Measurements from ENCODE around the gene NAXE. TPM values are rescaled to one million over a fixed set of nuclear protein-coding genes. Genes with fewer than 3 reads are reported as not detected.

NAXE gene
- total and polyA plus RNA-seq, 2 of the 13 experiments (the other 11 are each of a cell fraction or from before 2014, with no cell fraction given), result 39.4 to 59.4 TPM

DNA sequence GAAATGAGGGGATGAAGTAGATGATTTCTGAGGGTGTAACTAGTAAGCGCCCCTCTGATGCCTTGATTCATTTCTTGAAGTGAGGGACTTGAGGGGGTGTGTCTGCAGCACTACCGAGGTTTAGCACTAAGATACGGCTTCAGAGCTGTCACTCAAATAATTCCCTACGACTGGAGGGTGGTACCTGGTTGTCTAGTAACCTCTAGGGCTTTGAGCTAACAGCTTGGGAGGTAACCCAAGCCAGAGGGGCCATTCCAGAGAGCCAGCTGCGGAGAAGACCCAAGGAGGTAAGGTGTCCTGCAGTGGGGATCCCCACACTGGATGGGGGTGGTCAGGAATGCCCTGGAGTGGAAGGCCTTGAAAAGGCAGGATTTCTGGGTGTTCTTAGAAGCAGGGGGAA lies 12.1 kb upstream of the NAXE start, which contains the start of gene TTC24:
Gene TTC24, plus strand, starts transcription at position 252 of the 400 bp plus-strand sequence. CDS start 1,642 bp downstream, outside the sequence.
- no TSS peak for BruUV-seq (replicated peaks)
- POLR2A ChIA-PET, result no interaction called here

GRCh38 chr1:156581661-156582387 lies 9.8 kb upstream of the NAXE start:
- POLR2A ChIA-PET, result interaction anchor here (1.0 to 1.6 kb wide), 4 partner anchors 10 to 125 kb away, joined by 3 to 10 read pairs (median 6); partner anchors contain the start of gene NAXE
- Histone ChIP-seq H4K20me1 (ENCODE audit: insufficient read depth, low read length) (no peaks in the 10 kb centered on the region), H3K9me3 (ENCODE audit: low read length) (no peaks in the 10 kb centered on the region), H3K4me3 (replicated peaks in 1 of 3; ENCODE audit: insufficient read depth in 1 of 3, low read depth in 2 of 3, low read length in 3 of 3) (peak overlapping the region in 2 of 3 experiments; percentile 2 to 50; a peak in 3 of 6 replicates), H2AFZ (ENCODE audit: low read length) (peak overlapping the region; percentile 77), H3K27ac (ENCODE audit: extremely low read length, insufficient read depth, low read length) (no peak overlapping the region), H3K4me2 (ENCODE audit: low read depth, low read length) (peak overlapping the region; percentile 72), H3K27me3 (ENCODE audit: control insufficient read depth in 1 of 2, insufficient read depth in 2 of 2, low read length in 2 of 2) (peaks cover 6 to 39% of the 10 kb centered on the region in 2 experiments; a peak in 4 of 5 replicates), H3K9ac (ENCODE audit: insufficient read depth, low read depth, low read length) (peak overlapping the region; percentile 58), H3K4me1 (ENCODE audit: insufficient read depth, low read length) (0 out of 2 replicates have a peak, but pooled peaks cover 14% of the 10 kb centered on the region), H3K36me3 (replicated peaks in 1 of 2; ENCODE audit: control insufficient read depth in 1 of 2, insufficient read depth in 2 of 2, low read length in 2 of 2) (no peaks in the 10 kb centered on the region), H3K79me2 (ENCODE audit: insufficient read depth, low read length) (no peaks in the 10 kb centered on the region)
- in situ Hi-C loops (cut with HindIII; ENCODE audit: extremely low pct_ligation_motif_present, low pct_unique_long_range_greater_than_20kb), result no loop called here
- intact Hi-C loops (cut with micrococcal nuclease; ENCODE audit: unreplicated experiment), result loop anchor here (5.0 kb wide), 1 partner anchor 80 kb away; the partner anchor contains the start of gene MEF2D
- CTCF ChIA-PET (ENCODE audit: low intra/inter-chr PET ratio, low total read pairs), result interaction anchor here (5.8 kb wide), 1 partner anchor 26 kb away, joined by 86 read pairs; no protein-coding TSS in a partner anchor
- 32% methylated on average over 15 of the region's 21 CpGs for WGBS (ENCODE audit: low lambda C conversion rate)
- ATAC-seq (peak; percentile 56), FAIRE-seq (no peak), DNase-seq (ENCODE audit: low spot score) (no peak)
- BruUV-seq (replicated peaks), result no TSS peak
- no peak for TF ChIP-seq KDM5A (IDR thresholded peaks at IDR 0.05; ENCODE audit: borderline replicate concordance, low read length)
- TF ChIP-seq ZNF83 (CRISPR knock-in tag; IDR thresholded peaks at IDR 0.05; ENCODE audit: borderline replicate concordance), result no peak
- TF ChIP-seq SMAD9 (CRISPR knock-in tag; IDR thresholded peaks at IDR 0.05), result no peak
- no peak for TF ChIP-seq ZNF143 (CRISPR knock-in tag; IDR thresholded peaks at IDR 0.05)
- no peak for TF ChIP-seq ERF (CRISPR knock-in tag; IDR thresholded peaks at IDR 0.05)
- TF ChIP-seq TEAD3 (CRISPR knock-in tag; optimal IDR thresholded peaks at IDR 0.05; ENCODE audit: borderline replicate concordance), result no peak
- no peak for TF ChIP-seq MXD4 (CRISPR knock-in tag; IDR thresholded peaks at IDR 0.05)
- TF ChIP-seq ZFY (CRISPR knock-in tag; IDR thresholded peaks at IDR 0.05), result peak; percentile 84
- TF ChIP-seq MAFG (CRISPR knock-in tag; IDR thresholded peaks at IDR 0.05), result no peak

More for the DNA sequence above, 12.1 kb upstream of the NAXE start, which contains the start of gene TTC24:
- in situ Hi-C loops (cut with HindIII; ENCODE audit: extremely low pct_ligation_motif_present, low pct_unique_long_range_greater_than_20kb), result no loop called here
- Histone ChIP-seq H3K27ac (ENCODE audit: extremely low read length, insufficient read depth, low read length) (no peak within 1 kb of the TSS), H3K36me3 (replicated peaks in 1 of 2; ENCODE audit: control insufficient read depth in 1 of 2, insufficient read depth in 2 of 2, low read length in 2 of 2) (no peaks in the 10 kb centered on the region), H3K4me3 (replicated peaks in 1 of 3; ENCODE audit: insufficient read depth in 1 of 3, low read depth in 2 of 3, low read length in 3 of 3) (no peak within 1 kb of the TSS), H4K20me1 (ENCODE audit: insufficient read depth, low read length) (no peaks in the 10 kb centered on the region), H3K79me2 (ENCODE audit: insufficient read depth, low read length) (no peaks in the 10 kb centered on the region), H3K9me3 (ENCODE audit: low read length) (no peaks in the 10 kb centered on the region), H3K4me2 (ENCODE audit: low read depth, low read length) (no peak within 1 kb of the TSS), H2AFZ (ENCODE audit: low read length) (no peak within 1 kb of the TSS), H3K4me1 (ENCODE audit: insufficient read depth, low read length) (0 out of 2 replicates have a peak, but pooled peaks cover 14% of the 10 kb centered on the region), H3K27me3 (ENCODE audit: control insufficient read depth in 1 of 2, insufficient read depth in 2 of 2, low read length in 2 of 2) (peaks cover 6 to 29% of the 10 kb centered on the region in 2 experiments; a peak in 4 of 5 replicates), H3K9ac (ENCODE audit: insufficient read depth, low read depth, low read length) (no peak within 1 kb of the TSS)
- DNase-seq (ENCODE audit: low spot score), result no peak
- WGBS (ENCODE audit: low lambda C conversion rate), result 24% methylated on average over 5 of the region's 5 CpGs
- TF ChIP-seq, protein P1, sequence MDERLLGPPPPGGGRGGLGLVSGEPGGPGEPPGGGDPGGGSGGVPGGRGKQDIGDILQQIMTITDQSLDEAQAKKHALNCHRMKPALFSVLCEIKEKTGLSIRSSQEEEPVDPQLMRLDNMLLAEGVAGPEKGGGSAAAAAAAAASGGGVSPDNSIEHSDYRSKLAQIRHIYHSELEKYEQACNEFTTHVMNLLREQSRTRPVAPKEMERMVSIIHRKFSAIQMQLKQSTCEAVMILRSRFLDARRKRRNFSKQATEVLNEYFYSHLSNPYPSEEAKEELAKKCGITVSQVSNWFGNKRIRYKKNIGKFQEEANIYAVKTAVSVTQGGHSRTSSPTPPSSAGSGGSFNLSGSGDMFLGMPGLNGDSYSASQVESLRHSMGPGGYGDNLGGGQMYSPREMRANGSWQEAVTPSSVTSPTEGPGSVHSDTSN (CRISPR knock-in tag; IDR thresholded peaks at IDR 0.05), result peak; percentile 48
- TF ChIP-seq MAF1 (CRISPR knock-in tag; IDR thresholded peaks at IDR 0.05; ENCODE audit: borderline replicate concordance) (no peak), ZNF557 (CRISPR knock-in tag; IDR thresholded peaks at IDR 0.05) (no peak)
- ATAC-seq, result no peak
- intact Hi-C loops (cut with micrococcal nuclease; ENCODE audit: unreplicated experiment), result no loop called here
- no peak for FAIRE-seq
- CTCF ChIA-PET (ENCODE audit: low intra/inter-chr PET ratio, low total read pairs), result no interaction called here

Measured in HepG2 (cell line).